Keratinocyte (primary cell): Measurements from ENCODE around the gene SLC35B4. TPM values are rescaled to one million over a fixed set of nuclear protein-coding genes. Genes with fewer than 3 reads are reported as not detected.

Experiments
- DNase-seq: peaks from one replicate; pipeline ENCODE4 v3.0.0-alpha.2; 2011; ENCODE audit warnings: low read depth, missing footprints, low spot score
- FAIRE-seq: peaks from 2 replicates; lab custom pipeline; 2011; peaks lifted over from hg19 to GRCh38; lab: Jason Lieb, UNC
- H2AFZ ChIP-seq: 2 replicates; pipeline ENCODE4 v1.6.0; 2012; ENCODE audit warnings: low read length, control low read depth, inconsistent platforms; ENCODE audit not compliant: control insufficient read depth
- H3K27ac ChIP-seq: 2 replicates; pipeline ENCODE4 v1.5.1; 2011; ENCODE audit warnings: low read length; ENCODE audit not compliant: control insufficient read depth, insufficient read depth
- H3K27me3 ChIP-seq: 3 replicates; pipeline ENCODE4 v1.6.0; 2011; ENCODE audit warnings: low read length; ENCODE audit not compliant: control insufficient read depth, insufficient read depth; ENCODE audit errors: extremely low read depth
- H3K36me3 ChIP-seq, 2 experiments: 2 replicates in 1 of 2; 3 replicates in 1 of 2; pipeline ENCODE4 v1.5.1; 2011; ENCODE audit warnings: low read length in 2 of 2, mild to moderate bottlenecking in 1 of 2; ENCODE audit not compliant: control insufficient read depth in 2 of 2, insufficient read depth in 2 of 2; ENCODE audit errors: extremely low read depth in 1 of 2
- H3K4me1 ChIP-seq: 3 replicates; pipeline ENCODE4 v1.5.1; 2011; ENCODE audit warnings: low read length; ENCODE audit not compliant: control insufficient read depth, insufficient read depth; ENCODE audit errors: extremely low read depth
- H3K4me2 ChIP-seq: 3 replicates; pipeline ENCODE4 v1.6.0; 2011; ENCODE audit warnings: low read depth, low read length; ENCODE audit not compliant: control insufficient read depth, insufficient read depth; ENCODE audit errors: extremely low read depth
- H3K4me3 ChIP-seq, 3 experiments: fragments of 200-600 bp in 1 of 3; sonication (generic) in 1 of 3; 2 replicates in 2 of 3; 3 replicates in 1 of 3; pipeline ENCODE4 v1.5.1; 2011 to 2016; ENCODE audit warnings: low read length in 3 of 3, mild to moderate bottlenecking in 3 of 3, control low read depth in 2 of 3, inconsistent platforms in 1 of 3, low read depth in 1 of 3, mixed read lengths in 1 of 3, mixed run types in 1 of 3, moderate library complexity in 1 of 3; ENCODE audit not compliant: control insufficient read depth in 2 of 3, insufficient read depth in 2 of 3; ENCODE audit errors: extremely low read depth in 1 of 3
- H3K79me2 ChIP-seq: 2 replicates; pipeline ENCODE4 v1.6.0; 2012; ENCODE audit warnings: low read length; ENCODE audit not compliant: control insufficient read depth, insufficient read depth
- H3K9ac ChIP-seq: 3 replicates; pipeline ENCODE4 v1.6.0; 2011; ENCODE audit warnings: low read length; ENCODE audit not compliant: control insufficient read depth, insufficient read depth; ENCODE audit errors: extremely low read depth
- H3K9me1 ChIP-seq: 3 replicates; pipeline ENCODE4 v1.6.0; 2011; ENCODE audit warnings: low read length; ENCODE audit not compliant: control insufficient read depth, insufficient read depth; ENCODE audit errors: extremely low read depth
- H3K9me3 ChIP-seq: 2 replicates; pipeline ENCODE4 v1.5.1; 2012; ENCODE audit warnings: low read depth, low read length; ENCODE audit not compliant: control insufficient read depth
- H4K20me1 ChIP-seq: 3 replicates; pipeline ENCODE4 v1.6.0; 2011; ENCODE audit warnings: low read length; ENCODE audit not compliant: control insufficient read depth, insufficient read depth; ENCODE audit errors: extremely low read depth
- CTCF ChIP-seq, 3 experiments: IDR thresholded peaks in 1 of 3; conservative IDR thresholded peaks in 1 of 3; optimal IDR thresholded peaks in 1 of 3; 2 replicates in 2 of 3; 3 replicates in 1 of 3; pipeline versions ENCODE3 to v1.5.1; 2011; ENCODE audit warnings: low read length in 3 of 3, mild to moderate bottlenecking in 3 of 3, moderate library complexity in 2 of 3, control low read depth in 1 of 3, inconsistent platforms in 1 of 3; ENCODE audit not compliant: insufficient read depth in 2 of 3; ENCODE audit errors: extremely low read depth in 1 of 3
- EZH2 ChIP-seq: IDR thresholded peaks from one replicate; pipeline ENCODE4 v1.6.1; 2012; ENCODE audit warnings: inconsistent platforms, mild to moderate bottlenecking, low read length, moderate library complexity
- dilution Hi-C: fragments of 300-500 bp; cut with MboI; formaldehyde crosslinking; loops from one replicate; pipeline ENCODE4 v1.7.0; 2020; ENCODE audit warnings: low sequenced_read_pairs; ENCODE audit not compliant: extremely low pct_ligation_motif_present
- polyA plus RNA-seq, 5 experiments: library from polyadenylated mRNA; depleted of rRNA in 3 of 5; stranded (reverse) in 3 of 5; stranded (forward) in 1 of 5; unstranded in 1 of 5; fragments of >200 nt; gene quantifications; 1 replicate in 1 of 5; 2 replicates in 3 of 5; 3 replicates in 1 of 5; pipeline versions ENCODE4 v1.2.1 to v1.2.3, GENCODE V29; 2011 to 2012; ENCODE audit warnings: missing spikeins in 2 of 5, low read depth in 1 of 5, low replicate concordance in 1 of 5

SLC35B4 gene
- polyA plus RNA-seq, 1 donor (not counting 4 experiments of a cell fraction or from before 2014, with no cell fraction given), result 18.6 TPM

- no peak overlapping the region for H2AFZ ChIP-seq
- FAIRE-seq, result no peak
Observed at GRCh38 chr7:134339475-134339874, 22.7 kb upstream of the SLC35B4 start.

GRCh38 chr7:134337980-134338379 is 21.2 kb upstream of the SLC35B4 start:
- Histone ChIP-seq H3K9me3 (peaks cover 2% of the 10 kb centered on the region), H3K27ac (no peak overlapping the region), H3K9ac (no peak overlapping the region), H2AFZ (no peak overlapping the region), H3K4me2 (no peak overlapping the region), H3K4me1 (no peaks in the 10 kb centered on the region), H4K20me1 (no peaks in the 10 kb centered on the region), H3K4me3 (no peak overlapping the region), H3K27me3 (peaks cover 6% of the 10 kb centered on the region), H3K9me1 (no peaks in the 10 kb centered on the region), H3K79me2 (no peaks in the 10 kb centered on the region), H3K36me3 (no peaks in the 10 kb centered on the region)
- dilution Hi-C loops, result no loop called here
- no peak for DNase-seq
- TF ChIP-seq EZH2 (no peak), CTCF (optimal IDR thresholded peaks at IDR 0.05 in 1 of 3, IDR thresholded peaks at IDR 0.05 in 1 of 3, conservative IDR thresholded peaks at IDR 0.05 in 1 of 3; ENCODE audit: extremely low read depth in 1 of 3, insufficient read depth in 2 of 3, low read length in 3 of 3) (no peak)
- no peak for FAIRE-seq

More at GRCh38 chr7:134339475-134339874, 22.7 kb upstream of the SLC35B4 start:
- Histone ChIP-seq H3K27ac (no peak overlapping the region), H3K4me3 (no peak overlapping the region), H3K4me2 (no peak overlapping the region), H3K27me3 (peaks cover 10% of the 10 kb centered on the region), H3K4me1 (no peaks in the 10 kb centered on the region), H3K79me2 (no peaks in the 10 kb centered on the region), H4K20me1 (no peaks in the 10 kb centered on the region), H3K9ac (no peak overlapping the region), H3K9me1 (no peaks in the 10 kb centered on the region), H3K9me3 (peaks cover 2% of the 10 kb centered on the region), H3K36me3 (no peaks in the 10 kb centered on the region)
- no peak for DNase-seq
- dilution Hi-C loops, result no loop called here
- TF ChIP-seq EZH2 (no peak), CTCF (optimal IDR thresholded peaks at IDR 0.05 in 1 of 3, IDR thresholded peaks at IDR 0.05 in 1 of 3, conservative IDR thresholded peaks at IDR 0.05 in 1 of 3; ENCODE audit: extremely low read depth in 1 of 3, insufficient read depth in 2 of 3, low read length in 3 of 3) (no peak)
